Spleen (tissue), 11 donors: ENCODE data around the gene BMPR1A. TPM values are rescaled to one million over a fixed set of nuclear protein-coding genes. Genes with fewer than 3 reads are reported as not detected.

Experiments used
- DNase-seq: peaks from one replicate; pipeline ENCODE4 v3.0.0-alpha.2; 2020
- H3K27ac ChIP-seq, 8 donors: fragments of 200-600 bp; sonication (generic) in 7 of 8; 1 replicate in 4 of 8; 2 replicates in 4 of 8; pipeline versions ENCODE4 v1.5.0 to v1.8.0; 2016 to 2021; ENCODE audit warnings: inconsistent platforms in 4 of 8, mild to moderate bottlenecking in 4 of 8, moderate library complexity in 1 of 8
- H3K27me3 ChIP-seq, 7 donors: fragments of 200-600 bp; sonication (generic) in 6 of 7; replicated peaks in 1 of 7; 1 replicate in 4 of 7; 2 replicates in 3 of 7; pipeline versions ENCODE4 v1.5.0 to v1.8.0; 2016 to 2021; ENCODE audit warnings: inconsistent platforms in 3 of 7, mild to moderate bottlenecking in 1 of 7
- H3K36me3 ChIP-seq, 6 donors: fragments of 200-600 bp; sonication (generic) in 5 of 6; 1 replicate in 4 of 6; 2 replicates in 2 of 6; pipeline versions ENCODE4 v1.5.0 to v1.8.0; 2016 to 2021; ENCODE audit warnings: inconsistent platforms in 2 of 6
- H3K4me1 ChIP-seq, 6 donors: fragments of 200-600 bp; sonication (generic) in 5 of 6; 1 replicate in 3 of 6; 2 replicates in 3 of 6; pipeline versions ENCODE4 v1.5.0 to v1.8.0; 2016 to 2021; ENCODE audit warnings: inconsistent platforms in 3 of 6
- H3K4me3 ChIP-seq, 8 donors: fragments of 200-600 bp; sonication (generic) in 7 of 8; 1 replicate in 4 of 8; 2 replicates in 4 of 8; pipeline versions ENCODE4 v1.5.0 to v1.8.0; 2016 to 2021; ENCODE audit warnings: inconsistent platforms in 4 of 8, mild to moderate bottlenecking in 4 of 8, moderate library complexity in 2 of 8
- H3K9me3 ChIP-seq, 8 donors: fragments of 200-600 bp; sonication (generic) in 7 of 8; 1 replicate in 4 of 8; 2 replicates in 4 of 8; pipeline versions ENCODE4 v1.5.0 to v1.8.0; 2016 to 2021; ENCODE audit warnings: inconsistent platforms in 4 of 8
- CTCF ChIP-seq, 11 experiments: fragments of 200-600 bp in 7 of 11; fragments of 450-650 bp in 4 of 11; sonication (generic) in 4 of 11; IDR thresholded peaks in 8 of 11; conservative IDR thresholded peaks in 3 of 11; 1 replicate in 7 of 11; 2 replicates in 4 of 11; pipeline versions ENCODE4 v1.4.0 to v1.8.0; 2016 to 2021; ENCODE audit warnings: antibody characterized with exemption in 11 of 11, inconsistent platforms in 4 of 11, mild to moderate bottlenecking in 1 of 11
- POLR2A ChIP-seq, 3 donors: fragments of 450-650 bp; IDR thresholded peaks; one replicate each; pipeline ENCODE4 v1.5.1; 2017; ENCODE audit warnings: antibody characterized with exemption in 3 of 3, mild to moderate bottlenecking in 1 of 3
- POLR2AphosphoS5 ChIP-seq, 3 donors: sonication (generic); formaldehyde crosslinking; IDR thresholded peaks; one replicate each; pipeline ENCODE4 v1.5.1; 2017; ENCODE audit warnings: antibody characterized with exemption in 3 of 3
- WGBS, 5 donors: extraction: QIAGEN DNeasy Blood & Tissue Kit in 3 of 5; methylation state at CpG; one replicate each; pipeline versions ENCODE4 v1.1.5 to v1.1.7; 2013 to 2018; 5-methylcytosine and 5-hydroxymethylcytosine counted together
- intact Hi-C: fragments of 100-400 bp; cut with DNase I; formaldehyde crosslinking; loops from one replicate; pipeline ENCODE4 v1.15.0; 2023; ENCODE audit warnings: low total_unique reads
- polyA plus RNA-seq, 3 donors: library from polyadenylated mRNA; stranded (reverse); fragments of 200-250 nt; gene quantifications; one replicate each; pipeline ENCODE4 v1.2.1, GENCODE V29; 2013
- total RNA-seq, 7 donors: library from RNA; depleted of rRNA in 3 of 7; stranded (reverse); fragments of >200 nt in 3 of 7; fragmentation: NEBNext Ultra II Directional in 4 of 7; extraction: Animal tissue kit (Norgen Biotek cat#: 25700) in 4 of 7; gene quantifications; one replicate each; pipeline versions ENCODE4 v1.1.0 to v1.2.1, GENCODE V29; 2016 to 2021
- donor health status: healthy with polysubstance abuse.
- donor health status: DM: no; HTN: no; CAD: no; lungs with moderate emphysema.
- donor health status: DM: no; HTN: no; CAD: no.
- donor health status: Bipolar disorder and iron deficiency.
- donor health status: healthy.
- donor health status: DM: no; HTN: no; CAD: no.
- donor health status: DM: yes; HTN: yes; CAD: no.

BMPR1A gene
- total and polyA plus RNA-seq, 10 donors, result 1.3 to 17.9 (median 10.2) TPM

- no peak for TF ChIP-seq POLR2A (IDR thresholded peaks at IDR 0.05)
- no peak for TF ChIP-seq CTCF (IDR thresholded peaks at IDR 0.05 in 8 of 11, conservative IDR thresholded peaks at IDR 0.05 in 3 of 11)
- TF ChIP-seq POLR2AphosphoS5 (IDR thresholded peaks at IDR 0.05), result no peak
- Histone ChIP-seq H3K4me1 (no peaks in the 10 kb centered on the region), H3K36me3 (peaks cover 0 to 13% (median 0%) of the 10 kb centered on the region in 6 donors), H3K4me3 (no peak overlapping the region), H3K9me3 (peaks cover 0 to 4% (median 0%) of the 10 kb centered on the region in 8 donors), H3K27me3 (peaks cover 0 to 20% (median 0%) of the 10 kb centered on the region in 7 donors), H3K27ac (no peak overlapping the region)
- intact Hi-C loops, result no loop called here
- 56 to 70% (median 66%) methylated on average over 2 of the region's 2 CpGs for WGBS, 5 donors
- no peak for DNase-seq
Measured at GRCh38 chr10:86900955-86901354, 144.5 kb downstream of the BMPR1A start.

- peaks cover 0 to 13% (median 0%) of the 10 kb centered on the region in 6 donors for H3K36me3 ChIP-seq
- 85 to 96% (median 87%) methylated on average over 2 of the region's 2 CpGs for WGBS, 5 donors
- intact Hi-C loops, result no loop called here
- H3K4me3 ChIP-seq, result no peak overlapping the region
- H3K27me3 ChIP-seq, result peaks cover 0 to 4% (median 0%) of the 10 kb centered on the region in 7 donors
- no peak overlapping the region for H3K27ac ChIP-seq
- DNase-seq, result no peak
- no peaks in the 10 kb centered on the region for H3K4me1 ChIP-seq
- H3K9me3 ChIP-seq, result peaks cover 0 to 14% (median 0%) of the 10 kb centered on the region in 8 donors
- TF ChIP-seq POLR2A (IDR thresholded peaks at IDR 0.05), result no peak
- TF ChIP-seq CTCF (IDR thresholded peaks at IDR 0.05 in 8 of 11, conservative IDR thresholded peaks at IDR 0.05 in 3 of 11), result no peak
- TF ChIP-seq POLR2AphosphoS5 (IDR thresholded peaks at IDR 0.05), result no peak
Measured at GRCh38 chr10:86904600-86904999, 148.2 kb downstream of the BMPR1A start.

- no peak for DNase-seq
- no peak overlapping the region for H3K27ac ChIP-seq
- H3K27me3 ChIP-seq, result peaks cover 0 to 4% (median 0%) of the 10 kb centered on the region in 7 donors
- H3K9me3 ChIP-seq, result peaks cover 0 to 14% (median 0%) of the 10 kb centered on the region in 8 donors
- no peak for TF ChIP-seq CTCF (IDR thresholded peaks at IDR 0.05 in 8 of 11, conservative IDR thresholded peaks at IDR 0.05 in 3 of 11)
- TF ChIP-seq POLR2A (IDR thresholded peaks at IDR 0.05), result no peak
- no peak for TF ChIP-seq POLR2AphosphoS5 (IDR thresholded peaks at IDR 0.05)
- no peaks in the 10 kb centered on the region for H3K4me1 ChIP-seq
- 88 to 95% (median 93%) methylated on average over 1 of the region's 1 CpG for WGBS, 5 donors
- no peak overlapping the region for H3K4me3 ChIP-seq
- peaks cover 0 to 10% (median 0%) of the 10 kb centered on the region in 6 donors for H3K36me3 ChIP-seq
- intact Hi-C loops, result no loop called here
Measured at GRCh38 chr10:86905429-86905828, 149.0 kb downstream of the BMPR1A start.

- Histone ChIP-seq H3K4me3 (no peak overlapping the region), H3K36me3 (peaks cover 0 to 35% (median 0%) of the 10 kb centered on the region in 6 donors), H3K27me3 (no peaks in the 10 kb centered on the region), H3K4me1 (no peaks in the 10 kb centered on the region), H3K9me3 (no peaks in the 10 kb centered on the region), H3K27ac (no peak overlapping the region)
- intact Hi-C loops, result no loop called here
- TF ChIP-seq POLR2A (IDR thresholded peaks at IDR 0.05) (no peak), CTCF (IDR thresholded peaks at IDR 0.05 in 8 of 11, conservative IDR thresholded peaks at IDR 0.05 in 3 of 11) (no peak)
- 96 to 100% (median 100%) methylated on average over 1 of the region's 1 CpG for WGBS, 5 donors
- DNase-seq, result no peak
Measured at GRCh38 chr10:86914734-86915133, 158.3 kb downstream of the BMPR1A start.
